Chondrocyte (in vitro differentiated cells): Measurements from ENCODE around the gene PCDHA12. TPM values are rescaled to one million over a fixed set of nuclear protein-coding genes. Genes with fewer than 3 reads are reported as not detected.
"Not testable (repeated sequence)": the region's sequence is repeated elsewhere in the genome, so short reads cannot be mapped to it uniquely, and the experiment has no call there.

Experiments
- DNase-seq: peaks from one replicate; pipeline ENCODE4 v3.0.0; 2021; ENCODE audit warnings: mixed read lengths, low spot score
- H3K27ac Mint-ChIP-seq: one replicate; pipeline ENCODE4 v1.8.0; 2021; ENCODE audit warnings: mild to moderate bottlenecking, moderate library complexity, mixed read lengths; ENCODE audit not compliant: unreplicated experiment
- H3K27me3 Mint-ChIP-seq: 2 replicates; pipeline ENCODE4 v1.8.0; 2021; ENCODE audit warnings: low read depth, mixed read lengths
- H3K36me3 Mint-ChIP-seq: 2 replicates; pipeline ENCODE4 v1.8.0; 2021; ENCODE audit warnings: low read depth, mixed read lengths
- H3K4me1 Mint-ChIP-seq: 2 replicates; pipeline ENCODE4 v1.8.0; 2021; ENCODE audit warnings: low read depth, mild to moderate bottlenecking, mixed read lengths
- H3K4me3 Mint-ChIP-seq: one replicate; pipeline ENCODE4 v1.8.0; 2021; ENCODE audit warnings: mild to moderate bottlenecking, moderate library complexity, mixed read lengths; ENCODE audit not compliant: unreplicated experiment
- H3K9me3 Mint-ChIP-seq: 2 replicates; pipeline ENCODE4 v1.8.0; 2021; ENCODE audit warnings: low read depth, mixed read lengths
- CTCF ChIP-seq: fragments of 200-600 bp; sonication (generic); IDR thresholded peaks from 2 replicates; pipeline ENCODE4 v1.5.0; 2021; ENCODE audit warnings: antibody characterized with exemption, mild to moderate bottlenecking, moderate library complexity
- total RNA-seq: library from RNA; stranded (reverse); gene quantifications from 3 replicates; pipeline ENCODE4 v1.2.1, GENCODE V29; 2021

Gene PCDHA12
- total RNA-seq, 1 donor from 2014 or later = 23.6 TPM

GRCh38 chr5:140868721-140869554 lies 6.2 kb upstream of the PCDHA12 start, which contains the start of gene PCDHA11:
PCDHA11 (plus strand) TSS chr5:140868957; CDS start chr5:140869104, 147 bp downstream.
- Mint-ChIP-seq H3K9me3 (no peaks in the 10 kb centered on the region), H3K27me3 (no peaks in the 10 kb centered on the region), H3K4me1 (peaks cover 12% of the 10 kb centered on the region), H3K36me3 (peaks cover 7% of the 10 kb centered on the region), H3K4me3 (peak within 1 kb of the TSS; percentile 76), H3K27ac (peak within 1 kb of the TSS; percentile 49)
- peak; percentile 75 for TF ChIP-seq CTCF
- no peak for DNase-seq

GRCh38 chr5:140869555-140869886 lies 5.6 kb upstream of the PCDHA12 start:
- peaks cover 5% of the 10 kb centered on the region for H3K36me3 Mint-ChIP-seq
- H3K27me3 Mint-ChIP-seq = no peaks in the 10 kb centered on the region
- H3K4me1 Mint-ChIP-seq = peaks cover 17% of the 10 kb centered on the region
- H3K27ac Mint-ChIP-seq = no peak overlapping the region
- H3K9me3 Mint-ChIP-seq = no peaks in the 10 kb centered on the region
- DNase-seq = no peak
- peak overlapping the region; percentile 76 for H3K4me3 Mint-ChIP-seq
- TF ChIP-seq CTCF = peak; percentile 73

GRCh38 chr5:140870221-140871201 lies 4.6 kb upstream of the PCDHA12 start:
- no peak for TF ChIP-seq CTCF
- H3K4me3 Mint-ChIP-seq = no peak overlapping the region
- H3K4me1 Mint-ChIP-seq = peaks cover 20% of the 10 kb centered on the region
- H3K27me3 Mint-ChIP-seq = no peaks in the 10 kb centered on the region
- H3K27ac Mint-ChIP-seq = no peak overlapping the region
- H3K36me3 Mint-ChIP-seq = peaks cover 4% of the 10 kb centered on the region
- H3K9me3 Mint-ChIP-seq = no peaks in the 10 kb centered on the region
- DNase-seq = peak; percentile 90

GRCh38 chr5:140876541-140877261 lies 1.6 kb downstream of the PCDHA12 start:
- not testable (repeated sequence) for H3K27me3 Mint-ChIP-seq, H3K4me3 Mint-ChIP-seq, DNase-seq
- peaks cover 12% of the 10 kb centered on the region for H3K9me3 Mint-ChIP-seq
- peak overlapping the region; percentile 5 for H3K27ac Mint-ChIP-seq
- peaks cover 22% of the 10 kb centered on the region for H3K36me3 Mint-ChIP-seq
- peaks cover 31% of the 10 kb centered on the region for H3K4me1 Mint-ChIP-seq

- peak; percentile 87 for DNase-seq
- Mint-ChIP-seq H3K27ac (no peak overlapping the region), H3K4me3 (no peak overlapping the region), H3K4me1 (peaks cover 28% of the 10 kb centered on the region), H3K9me3 (peaks cover 13% of the 10 kb centered on the region), H3K36me3 (peaks cover 25% of the 10 kb centered on the region), H3K27me3 (no peaks in the 10 kb centered on the region)
- no peak for TF ChIP-seq CTCF
Measured at GRCh38 chr5:140877262-140877581, 2.1 kb downstream of the PCDHA12 start.
